Tibial artery (tissue), 4 donors: ENCODE results near the gene NFAM1.
A peak's percentile ranks its signal among the peaks of the same experiment; 100 is the strongest.

Source experiments
- DNase-seq, 2 donors: peaks; one replicate each; pipeline ENCODE4 v3.0.0-alpha.2; 2019
- H3K27ac ChIP-seq, 2 donors: fragments of 200-600 bp; sonication (generic) in 1 of 2; 1 replicate in 1 of 2; 2 replicates in 1 of 2; pipeline ENCODE4 v1.5.1; 2018 to 2019; ENCODE audit warnings: mild to moderate bottlenecking in 1 of 2
- H3K27me3 ChIP-seq, 2 donors: fragments of 200-600 bp; sonication (generic) in 1 of 2; one replicate each; pipeline versions ENCODE4 v1.5.1 to v1.6.0; 2016 to 2019
- H3K36me3 ChIP-seq, 3 donors: fragments of 200-600 bp; sonication (generic) in 2 of 3; one replicate each; pipeline ENCODE4 v1.5.1; 2016 to 2019; ENCODE audit warnings: mild to moderate bottlenecking in 2 of 3
- H3K4me1 ChIP-seq, 4 donors: fragments of 200-600 bp; sonication (generic) in 2 of 4; 1 replicate in 3 of 4; 2 replicates in 1 of 4; pipeline ENCODE4 v1.5.1; 2016 to 2019
- H3K4me3 ChIP-seq, 2 donors: fragments of 200-600 bp; sonication (generic) in 1 of 2; 1 replicate in 1 of 2; 2 replicates in 1 of 2; pipeline ENCODE4 v1.5.1; 2018 to 2019; ENCODE audit warnings: mild to moderate bottlenecking in 2 of 2
- H3K9me3 ChIP-seq, 3 donors: fragments of 200-600 bp; sonication (generic) in 1 of 3; one replicate each; pipeline ENCODE4 v1.5.1; 2016 to 2019
- CTCF ChIP-seq, 2 experiments: fragments of 200-600 bp in 1 of 2; fragments of 450-650 bp in 1 of 2; IDR thresholded peaks; one replicate each; pipeline ENCODE4 v1.5.1; 2017 to 2019; ENCODE audit warnings: antibody characterized with exemption in 2 of 2, mild to moderate bottlenecking in 1 of 2, moderate library complexity in 1 of 2
- intact Hi-C: fragments of 100-400 bp; cut with DNase I; formaldehyde crosslinking; loops from one replicate; pipeline ENCODE4 v1.15.0; 2023; ENCODE audit warnings: low total_unique reads

Gene NFAM1

GRCh38 chr22:42369250-42370041 is 62.8 kb downstream of the NFAM1 start:
- peaks cover 0 to 51% (median 35%) of the 10 kb centered on the region in 4 donors for H3K4me1 ChIP-seq
- TF ChIP-seq CTCF (IDR thresholded peaks at IDR 0.05): no peak
- H3K9me3 ChIP-seq: no peaks in the 10 kb centered on the region
- intact Hi-C loops: no loop called here
- no peak overlapping the region for H3K27ac ChIP-seq
- peaks cover 0 to 18% of the 10 kb centered on the region in 2 donors for H3K27me3 ChIP-seq
- H3K36me3 ChIP-seq: no peaks in the 10 kb centered on the region
- H3K4me3 ChIP-seq: peak overlapping the region; percentile 52 to 53
- DNase-seq: peak; percentile 91 to 95

- no peak for TF ChIP-seq CTCF (IDR thresholded peaks at IDR 0.05)
- Histone ChIP-seq H3K27ac (peak overlapping the region in 1 of 2 donors; percentile 18), H3K36me3 (no peaks in the 10 kb centered on the region), H3K4me3 (peak overlapping the region; percentile 52 to 53), H3K9me3 (no peaks in the 10 kb centered on the region), H3K27me3 (peaks cover 0 to 15% of the 10 kb centered on the region in 2 donors), H3K4me1 (peaks cover 0 to 51% (median 36%) of the 10 kb centered on the region in 4 donors)
- intact Hi-C loops: no loop called here
- DNase-seq: peak in 1 of 2 donors; percentile 70
These were observed 63.6 kb downstream of the NFAM1 start for GRCh38 chr22:42368379-42369249.

- H3K27ac ChIP-seq: peak overlapping the region in 1 of 2 donors; percentile 18
- no peak for DNase-seq
- peaks cover 0 to 51% (median 36%) of the 10 kb centered on the region in 4 donors for H3K4me1 ChIP-seq
These were observed 64.2 kb downstream of the NFAM1 start for GRCh38 chr22:42367980-42368378.

GRCh38 chr22:42366806-42367581 is 65.2 kb downstream of the NFAM1 start:
- Histone ChIP-seq H3K4me3 (no peak overlapping the region), H3K27ac (no peak overlapping the region), H3K4me1 (peaks cover 0 to 51% (median 36%) of the 10 kb centered on the region in 4 donors), H3K27me3 (peaks cover 0 to 25% of the 10 kb centered on the region in 2 donors), H3K9me3 (no peaks in the 10 kb centered on the region), H3K36me3 (no peaks in the 10 kb centered on the region)
- TF ChIP-seq CTCF (IDR thresholded peaks at IDR 0.05): no peak
- intact Hi-C loops: no loop called here
- DNase-seq: peak; percentile 30 to 72

More at GRCh38 chr22:42367980-42368378, 64.2 kb downstream of the NFAM1 start:
- intact Hi-C loops: no loop called here
- Histone ChIP-seq H3K27me3 (peaks cover 0 to 17% of the 10 kb centered on the region in 2 donors), H3K4me3 (peak overlapping the region; percentile 52 to 53), H3K36me3 (no peaks in the 10 kb centered on the region), H3K9me3 (no peaks in the 10 kb centered on the region)
- no peak for TF ChIP-seq CTCF (IDR thresholded peaks at IDR 0.05)
